Measurements from ENCODE around the gene QSOX2. TPM values are rescaled to one million over a fixed set of nuclear protein-coding genes. Genes with fewer than 3 reads are reported as not detected.

Gene QSOX2
- total RNA-seq, 2 experiments from 2014 or later = 50.0 to 57.5 TPM

GRCh38 chr9:136181784-136182419 is 63.7 kb downstream of the QSOX2 start:
- ChIA-PET CTCF (ENCODE audit: unreplicated experiment) (no interaction called here), POLR2A (no interaction called here)
- intact Hi-C loops (cut with micrococcal nuclease; ENCODE audit: unreplicated experiment) = no loop called here
- Histone ChIP-seq H3K27ac (ENCODE audit: low read depth, low read length, poor library complexity, severe bottlenecking) (no peak overlapping the region), H3K4me2 (ENCODE audit: low read length) (no peak overlapping the region), H3K79me2 (ENCODE audit: insufficient read depth, low read depth, low read length) (no peaks in the 10 kb centered on the region), H3K9me3 (ENCODE audit: low read length) (no peaks in the 10 kb centered on the region), H3K4me1 (ENCODE audit: insufficient read depth, low read length, poor library complexity, severe bottlenecking) (no peaks in the 10 kb centered on the region), H4K20me1 (ENCODE audit: insufficient read depth, low read length) (no peaks in the 10 kb centered on the region), H2AFZ (ENCODE audit: low read length) (no peak overlapping the region), H3K4me3 (ENCODE audit: low read depth, low read length, poor library complexity, severe bottlenecking) (no peak overlapping the region), H3K36me3 (ENCODE audit: insufficient read depth, low read length) (no peaks in the 10 kb centered on the region), H3K9me2 (ENCODE audit: insufficient read depth, low read length) (no peaks in the 10 kb centered on the region)
- no TSS peak for BruUV-seq (replicated peaks)
- DNase-seq (ENCODE audit: low spot score) = no peak
- TF ChIP-seq CTCF (conservative IDR thresholded peaks at IDR 0.05; ENCODE audit: low read length) = no peak
- no peak for TF ChIP-seq EZH2phosphoT487 (IDR thresholded peaks at IDR 0.05; ENCODE audit: borderline replicate concordance, low read depth, low read length)

GRCh38 chr9:136180586-136180985 is 65.0 kb downstream of the QSOX2 start:
- ChIA-PET CTCF (ENCODE audit: unreplicated experiment) (no interaction called here), POLR2A (interaction anchor here (0.5 kb wide), 1 partner anchor 13 kb away, joined by 4 read pairs; no protein-coding TSS in a partner anchor)

More at GRCh38 chr9:136180586-136180985, 65.0 kb downstream of the QSOX2 start:
- Histone ChIP-seq H3K79me2 (ENCODE audit: insufficient read depth, low read depth, low read length) (no peaks in the 10 kb centered on the region), H3K9me3 (ENCODE audit: low read length) (no peaks in the 10 kb centered on the region), H2AFZ (ENCODE audit: low read length) (no peak overlapping the region), H3K9me2 (ENCODE audit: insufficient read depth, low read length) (no peaks in the 10 kb centered on the region), H4K20me1 (ENCODE audit: insufficient read depth, low read length) (no peaks in the 10 kb centered on the region), H3K4me2 (ENCODE audit: low read length) (no peak overlapping the region), H3K4me3 (ENCODE audit: low read depth, low read length, poor library complexity, severe bottlenecking) (no peak overlapping the region), H3K4me1 (ENCODE audit: insufficient read depth, low read length, poor library complexity, severe bottlenecking) (no peaks in the 10 kb centered on the region), H3K27ac (ENCODE audit: low read depth, low read length, poor library complexity, severe bottlenecking) (no peak overlapping the region), H3K36me3 (ENCODE audit: insufficient read depth, low read length) (no peaks in the 10 kb centered on the region)
- no TSS peak for BruUV-seq (replicated peaks)
- TF ChIP-seq CTCF (conservative IDR thresholded peaks at IDR 0.05; ENCODE audit: low read length) = no peak
- TF ChIP-seq EZH2phosphoT487 (IDR thresholded peaks at IDR 0.05; ENCODE audit: borderline replicate concordance, low read depth, low read length) = no peak
- DNase-seq (ENCODE audit: low spot score) = no peak
- intact Hi-C loops (cut with micrococcal nuclease; ENCODE audit: unreplicated experiment) = no loop called here
